Measurements from ENCODE around the gene B3GALT6.

The B3GALT6 gene

GRCh38 chr1:1232796-1233566 lies 944 bp downstream of the B3GALT6 start:
- DNase-seq: no peak

DNA sequence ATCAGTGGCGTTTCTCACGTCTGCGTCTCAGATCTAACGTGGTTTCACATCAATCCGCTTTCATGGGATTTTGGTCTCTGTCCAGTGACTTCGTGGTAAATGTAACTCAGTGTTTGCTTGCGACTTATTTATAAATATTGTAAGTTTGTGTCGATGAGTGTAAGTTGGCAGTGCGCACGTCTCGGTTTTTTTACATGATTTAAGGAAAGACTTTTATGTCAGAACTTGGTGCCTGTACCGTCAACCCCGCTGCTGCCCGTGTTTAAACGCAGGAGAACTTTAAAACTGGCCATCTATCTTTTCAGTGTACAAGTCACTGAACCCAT lies 1.5 kb downstream of the B3GALT6 start:
- no peak for DNase-seq

- DNase-seq: no peak
Observed at GRCh38 chr1:1234180-1234808, 2.3 kb downstream of the B3GALT6 start.

GRCh38 chr1:1235016-1235744 lies 3.1 kb downstream of the B3GALT6 start:
- no peak for DNase-seq

DNA sequence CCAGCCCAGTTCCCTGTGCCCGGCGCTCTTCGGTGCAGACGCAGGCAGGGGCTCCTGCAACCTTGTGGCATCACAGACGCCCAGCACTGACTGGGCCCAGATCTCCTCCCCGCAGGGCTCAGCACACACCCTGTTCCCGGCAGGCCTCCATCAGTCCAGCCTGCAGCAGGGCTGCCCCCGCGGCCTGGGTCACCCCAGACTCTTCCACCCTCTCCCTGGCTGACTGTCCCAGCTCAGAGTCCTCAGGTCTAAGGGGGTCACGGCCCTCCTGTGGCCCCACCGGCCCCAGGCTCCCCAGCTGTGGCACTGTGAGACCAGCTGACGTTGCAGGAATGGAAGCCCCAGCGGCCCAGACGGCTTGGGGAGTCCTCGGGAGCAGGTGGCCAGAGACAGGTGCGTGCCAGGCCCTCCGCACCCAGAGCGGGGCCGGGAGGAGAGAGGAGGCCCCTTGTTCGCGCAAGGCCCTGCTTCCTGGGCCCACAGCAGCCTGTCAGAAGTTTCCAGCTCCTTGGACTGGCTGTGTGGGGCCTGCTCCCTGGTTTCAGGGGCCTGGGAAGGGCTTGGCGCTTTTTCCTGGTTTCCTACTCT lies 4.2 kb downstream of the B3GALT6 start:
- no peak for DNase-seq

- no peak for DNase-seq
Observed at GRCh38 chr1:1236945-1237873, 5.2 kb downstream of the B3GALT6 start.

GRCh38 chr1:1237874-1238701 lies 6.1 kb downstream of the B3GALT6 start:
- DNase-seq: no peak

DNA sequence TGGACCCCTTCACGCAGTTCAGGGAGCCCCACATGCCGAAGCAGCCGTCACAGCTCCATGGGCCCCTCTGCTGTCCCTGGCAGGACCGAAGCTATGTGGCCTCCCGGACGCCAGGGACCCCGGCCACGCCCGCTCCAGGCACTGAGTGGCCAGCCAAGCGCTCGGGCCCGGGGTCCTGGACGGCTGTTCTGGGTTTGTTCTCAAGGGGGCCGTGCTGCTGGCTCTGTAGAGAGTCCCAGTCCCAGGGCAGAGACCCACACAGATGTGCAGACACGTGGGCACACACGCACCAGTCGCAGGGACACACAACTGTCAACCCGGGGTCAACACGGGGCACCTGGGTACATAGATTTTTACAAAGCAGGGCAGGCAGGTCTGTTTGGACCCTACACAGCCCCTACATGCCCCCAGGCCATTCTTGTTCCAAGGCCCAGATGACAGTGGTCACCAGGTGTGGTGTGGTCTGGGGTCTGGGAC lies 6.7 kb downstream of the B3GALT6 start:
- DNase-seq: no peak

- DNase-seq: no peak
Observed at GRCh38 chr1:1239227-1239613, 7.2 kb downstream of the B3GALT6 start.

DNA sequence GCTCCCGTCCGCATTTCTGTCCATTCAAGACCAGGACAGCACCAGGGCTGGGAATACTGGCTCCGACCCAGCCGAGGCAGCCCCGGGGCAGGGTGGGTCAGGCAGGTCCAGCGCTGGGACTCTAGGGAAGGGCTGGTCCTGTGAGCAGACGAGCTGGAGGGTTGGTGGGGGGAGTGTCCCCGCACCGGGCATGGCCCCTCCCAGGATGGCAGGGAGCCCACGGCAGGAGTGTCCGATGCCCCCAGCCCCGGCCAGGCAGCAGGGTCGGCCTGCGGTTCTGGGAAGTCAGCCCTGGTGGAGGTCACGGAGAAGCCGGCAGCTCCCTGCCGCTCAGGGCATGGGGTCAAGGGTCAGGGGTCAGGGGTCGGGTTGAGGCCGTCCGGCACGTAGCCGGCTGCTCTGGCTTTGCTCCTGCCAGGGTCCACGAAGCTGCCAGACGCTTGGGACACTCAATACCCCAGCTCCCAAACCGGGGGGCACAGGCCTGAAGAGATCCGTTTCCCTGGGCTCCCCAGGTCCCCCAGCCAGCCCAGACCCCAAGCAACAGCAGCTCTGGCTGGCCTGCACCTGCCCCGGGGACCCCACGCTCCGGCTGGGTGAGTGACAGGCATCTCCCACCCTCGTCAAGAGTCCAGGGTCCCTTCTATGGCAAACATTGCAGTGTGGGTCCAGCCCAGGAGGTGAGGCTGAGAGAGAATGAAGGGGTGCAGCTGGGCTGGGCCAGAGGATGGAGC lies 7.7 kb downstream of the B3GALT6 start:
- no peak for DNase-seq

GRCh38 chr1:1240348-1240732 lies 8.3 kb downstream of the B3GALT6 start:
- DNase-seq: no peak

DNA sequence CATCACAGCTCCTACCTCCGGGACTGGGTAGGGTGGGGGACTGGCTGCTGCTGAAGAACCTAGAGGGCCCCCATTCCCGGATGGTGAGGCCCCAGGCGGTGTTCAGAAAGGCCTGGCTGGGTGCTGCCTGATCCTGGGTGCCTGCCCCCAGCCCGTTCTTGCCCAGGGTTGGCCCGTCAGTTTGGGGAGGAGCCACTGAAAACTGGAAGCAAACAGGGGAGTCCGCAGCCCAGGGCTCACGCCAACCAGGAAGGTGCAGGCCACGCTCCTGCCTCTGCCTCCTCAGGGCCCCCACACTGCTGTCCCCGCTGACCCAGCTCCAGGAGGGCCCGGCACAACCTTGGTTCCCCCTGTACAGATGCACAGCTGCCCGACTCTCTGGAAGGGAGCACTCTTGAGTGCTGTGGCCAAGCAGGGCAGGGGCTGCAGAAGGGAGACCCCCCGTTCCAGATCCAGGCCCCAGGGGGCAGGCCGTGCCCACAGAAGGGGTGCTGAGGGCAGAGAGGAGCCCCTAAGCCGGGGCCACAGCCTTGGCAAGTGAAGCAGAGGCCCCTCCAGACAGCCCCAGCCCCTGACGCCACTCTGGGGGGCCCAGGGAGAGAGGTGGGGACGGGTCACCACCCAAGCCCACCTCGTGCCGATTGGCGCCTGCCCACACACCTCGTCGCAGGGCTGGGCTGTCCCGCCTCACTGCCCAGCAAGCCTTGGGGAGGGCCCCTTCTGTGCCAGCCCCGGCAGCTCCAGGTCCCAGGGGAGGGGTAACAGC lies 9.0 kb downstream of the B3GALT6 start:
- no peak for DNase-seq

DNA sequence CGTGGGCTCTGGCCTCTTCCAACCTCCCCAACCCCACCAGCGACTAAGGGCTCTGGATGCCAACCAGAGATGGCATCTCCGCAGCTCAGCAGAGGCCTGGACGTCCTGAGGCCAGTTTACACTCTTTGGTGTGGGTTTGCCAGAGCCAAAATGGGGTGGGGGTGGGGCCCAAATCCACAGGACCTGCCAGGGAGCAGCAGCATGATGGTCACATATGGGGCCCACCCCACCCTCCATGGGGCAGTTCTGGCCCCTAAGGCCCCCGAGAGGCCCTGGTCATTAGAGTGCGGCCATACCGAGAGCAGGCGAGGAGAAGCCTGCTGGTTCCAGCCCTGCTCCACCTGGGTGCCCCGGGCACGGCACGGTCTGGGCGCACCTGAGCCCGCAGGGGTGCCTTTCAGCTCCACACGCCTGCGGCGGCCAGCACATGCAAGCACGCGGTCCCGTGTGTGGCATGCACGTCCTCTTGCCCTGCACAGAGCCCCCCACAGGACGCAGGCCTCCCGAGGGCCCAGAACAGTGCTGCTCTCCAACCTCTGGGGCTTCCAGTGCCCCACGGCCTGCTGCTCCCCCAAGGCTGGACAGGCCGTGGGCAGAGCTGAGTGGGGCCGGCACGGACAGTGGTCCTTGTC lies 9.7 kb downstream of the B3GALT6 start:
- DNase-seq: no peak

DNA sequence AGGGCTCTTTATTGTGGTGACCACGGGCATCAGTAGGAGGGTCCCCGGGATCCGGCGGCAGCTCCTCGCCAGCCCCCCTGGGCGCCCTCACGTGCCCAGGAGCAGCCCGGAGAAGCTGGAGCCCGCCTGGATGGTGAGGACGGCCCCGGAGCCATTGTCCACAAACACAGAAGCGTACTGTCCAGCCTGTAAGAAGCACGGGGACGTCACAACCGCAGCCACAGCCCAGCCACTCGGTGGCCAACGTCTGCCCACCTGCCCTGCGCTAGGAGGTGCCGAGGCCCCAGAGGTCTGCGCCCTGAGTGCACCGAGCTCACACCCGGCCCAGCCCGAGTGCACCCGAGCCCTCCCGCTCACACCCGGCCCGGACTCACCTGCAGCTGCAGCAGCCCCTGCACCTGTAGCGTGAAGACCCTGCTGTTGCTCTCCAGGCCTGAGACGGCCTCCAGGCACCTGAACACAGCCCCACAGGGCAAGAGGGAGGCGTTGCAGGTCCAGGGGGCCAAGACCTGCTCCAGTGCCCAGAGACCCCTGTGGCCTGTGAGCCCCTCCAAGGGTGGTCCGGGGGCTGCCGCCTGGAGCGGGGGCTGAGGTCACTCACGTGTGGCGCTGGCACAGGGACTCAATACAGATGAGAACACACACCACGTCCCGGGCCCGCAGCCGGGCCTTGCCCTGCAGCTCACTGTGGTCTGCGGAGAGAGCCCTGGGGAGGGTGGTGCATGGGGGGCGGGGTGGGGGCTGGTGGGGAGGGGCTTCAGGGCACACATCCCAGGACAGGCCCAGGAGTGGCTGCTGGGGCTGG lies 10.6 kb downstream of the B3GALT6 start:
- DNase-seq: no peak

DNA sequence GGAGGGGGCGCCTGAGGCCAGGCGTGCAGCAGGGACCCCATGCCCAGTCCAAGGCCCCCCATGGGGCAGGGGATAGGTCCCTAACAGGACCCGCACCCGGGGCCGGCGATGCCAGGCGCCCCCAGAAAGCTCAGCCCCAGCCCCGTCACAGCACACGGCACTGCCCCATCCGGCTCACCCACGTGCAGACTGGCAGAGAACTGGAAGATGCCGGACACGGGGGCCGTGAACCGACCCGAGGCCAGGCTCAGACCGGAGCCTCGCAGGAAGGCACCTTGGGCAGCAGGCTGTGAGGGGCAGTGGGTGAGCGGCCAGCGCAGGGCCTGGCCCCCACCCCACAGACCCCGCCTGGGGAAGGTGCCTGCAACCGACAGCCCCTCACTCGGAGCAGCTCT lies 11.2 kb downstream of the B3GALT6 start:
- DNase-seq: no peak

- no peak for DNase-seq
Observed at GRCh38 chr1:1243807-1244191, 11.8 kb downstream of the B3GALT6 start.

- no peak for DNase-seq
Observed at GRCh38 chr1:1244192-1244811, 12.3 kb downstream of the B3GALT6 start.

DNA sequence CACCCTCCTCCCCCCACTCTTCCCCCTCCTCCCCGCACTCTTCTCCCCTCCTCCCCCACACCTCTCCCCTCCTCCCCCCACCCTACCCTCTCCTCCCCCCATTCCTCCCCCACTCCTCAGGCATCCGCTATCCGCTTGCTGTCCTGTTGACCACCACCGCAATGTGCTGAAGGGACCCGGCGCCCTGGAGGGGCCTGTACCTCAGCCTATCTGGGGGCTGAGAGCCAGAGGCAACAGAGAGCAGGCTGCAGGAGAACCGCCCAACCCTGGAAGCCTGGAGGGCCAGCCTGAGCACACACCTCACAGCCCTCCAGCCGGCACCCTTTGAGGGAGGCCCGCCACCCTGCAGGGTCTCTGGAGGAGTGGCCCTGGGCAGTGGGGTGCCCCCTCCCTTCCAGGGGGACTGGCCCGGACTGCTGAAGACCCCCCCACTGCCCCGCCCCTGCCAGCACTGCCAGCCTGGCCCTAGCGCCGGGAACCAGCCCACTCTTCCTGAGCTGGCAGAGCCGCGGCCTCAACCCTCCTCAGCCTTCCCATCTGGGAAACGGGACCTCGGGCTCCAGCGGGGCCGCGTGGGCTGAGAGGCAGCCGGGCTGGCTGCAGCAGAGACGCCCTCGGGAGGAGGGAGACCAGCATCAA lies 13.3 kb downstream of the B3GALT6 start:
- DNase-seq: no peak
